HFFc6 (cell line): ENCODE results near the gene SUCNR1. TPM values are rescaled to one million over a fixed set of nuclear protein-coding genes. Genes with fewer than 3 reads are reported as not detected.
A peak's percentile ranks its signal among the peaks of the same experiment; 100 is the strongest.
"Not testable (repeated sequence)": the region's sequence is repeated elsewhere in the genome, so short reads cannot be mapped to it uniquely, and the experiment has no call there.

Experiments used
- DNase-seq: peaks from one replicate; pipeline ENCODE4 v3.0.0-alpha.2; 2018
- H3K27ac Mint-ChIP-seq: 2 replicates; pipeline ENCODE4 v1.8.0; 2020; ENCODE audit warnings: mild to moderate bottlenecking, mixed read lengths
- H3K27me3 Mint-ChIP-seq: 2 replicates; pipeline ENCODE4 v1.8.0; 2021; ENCODE audit warnings: mild to moderate bottlenecking, moderate library complexity, mixed read lengths; ENCODE audit not compliant: insufficient read depth
- H3K36me3 Mint-ChIP-seq: 2 replicates; pipeline ENCODE4 v1.8.0; 2021; ENCODE audit warnings: low read depth, mixed read lengths
- H3K4me1 Mint-ChIP-seq: 2 replicates; pipeline ENCODE4 v1.8.0; 2020; ENCODE audit warnings: low read depth, mixed read lengths
- H3K4me3 Mint-ChIP-seq: 2 replicates; pipeline ENCODE4 v1.8.0; 2020; ENCODE audit warnings: mild to moderate bottlenecking, moderate library complexity, mixed read lengths
- H3K9me3 Mint-ChIP-seq: 2 replicates; pipeline ENCODE4 v1.8.0; 2020; ENCODE audit warnings: mild to moderate bottlenecking, mixed read lengths
- CTCF ChIP-seq: fragments of 200-600 bp; sonication (generic); IDR thresholded peaks from 2 replicates; pipeline ENCODE4 v1.5.0; 2021; ENCODE audit warnings: antibody characterized with exemption, mild to moderate bottlenecking
- total RNA-seq, 6 experiments: library from RNA; stranded (reverse); fragmentation: NEBNext Ultra II Directional; extraction: Animal tissue kit (Norgen Biotek cat#: 25700); gene quantifications; 2 replicates in 1 of 6; 3 replicates in 5 of 6; pipeline ENCODE4 v1.2.3, GENCODE V29; 2021

SUCNR1 gene
- total RNA-seq, 6 experiments from 2014 or later: not detected

GRCh38 chr3:151864423-151865101, 8.9 kb upstream of the SUCNR1 start:
- no peak for TF ChIP-seq CTCF
- DNase-seq: peak; percentile 78
- Mint-ChIP-seq H3K27me3 (no peaks in the 10 kb centered on the region), H3K27ac (peak overlapping the region; percentile 81), H3K4me1 (peaks cover 54% of the 10 kb centered on the region), H3K9me3 (0 out of 2 replicates have a peak, but pooled peaks cover 4% of the 10 kb centered on the region), H3K36me3 (peaks cover 13% of the 10 kb centered on the region), H3K4me3 (peak overlapping the region; percentile 38; the same call in 1 of the 2 replicates)

GRCh38 chr3:151866711-151867410, 6.6 kb upstream of the SUCNR1 start:
- Mint-ChIP-seq H3K9me3 (0 out of 2 replicates have a peak, but pooled peaks cover 4% of the 10 kb centered on the region), H3K4me1 (peaks cover 58% of the 10 kb centered on the region), H3K27me3 (no peaks in the 10 kb centered on the region), H3K4me3 (no peak overlapping the region), H3K27ac (peak overlapping the region; percentile 67), H3K36me3 (peaks cover 13% of the 10 kb centered on the region)
- TF ChIP-seq CTCF: no peak
- no peak for DNase-seq

- Mint-ChIP-seq H3K4me3 (no peak overlapping the region), H3K4me1 (peaks cover 55% of the 10 kb centered on the region), H3K36me3 (peaks cover 13% of the 10 kb centered on the region), H3K27me3 (no peaks in the 10 kb centered on the region), H3K27ac (no peak overlapping the region), H3K9me3 (0 out of 2 replicates have a peak, but pooled peaks cover 4% of the 10 kb centered on the region)
- DNase-seq: no peak
- TF ChIP-seq CTCF: no peak
These were observed 5.8 kb upstream of the SUCNR1 start for GRCh38 chr3:151867666-151868065.

- H3K4me1 Mint-ChIP-seq: peaks cover 40% of the 10 kb centered on the region
- no peak for TF ChIP-seq CTCF
- H3K27me3 Mint-ChIP-seq: no peaks in the 10 kb centered on the region
- DNase-seq: peak; percentile 16
- H3K27ac Mint-ChIP-seq: no peak overlapping the region
- peaks cover 13% of the 10 kb centered on the region for H3K36me3 Mint-ChIP-seq
- 0 out of 2 replicates have a peak, but pooled peaks cover 4% of the 10 kb centered on the region for H3K9me3 Mint-ChIP-seq
- no peak overlapping the region for H3K4me3 Mint-ChIP-seq
These were observed 4.3 kb upstream of the SUCNR1 start for GRCh38 chr3:151869181-151869580.

GRCh38 chr3:151871639-151872468, 1.6 kb upstream of the SUCNR1 start:
- TF ChIP-seq CTCF: no peak
- Mint-ChIP-seq H3K4me3 (no peak overlapping the region), H3K27ac (no peak overlapping the region), H3K4me1 (peaks cover 24% of the 10 kb centered on the region), H3K36me3 (no peaks in the 10 kb centered on the region), H3K27me3 (no peaks in the 10 kb centered on the region), H3K9me3 (no peaks in the 10 kb centered on the region)
- DNase-seq: no peak

GRCh38 chr3:151874079-151874478, 636 bp downstream of the SUCNR1 start:
- not testable (repeated sequence) for H3K27me3 Mint-ChIP-seq, H3K27ac Mint-ChIP-seq, H3K36me3 Mint-ChIP-seq, H3K9me3 Mint-ChIP-seq, DNase-seq, H3K4me3 Mint-ChIP-seq
- H3K4me1 Mint-ChIP-seq: peaks cover 16% of the 10 kb centered on the region
